Fibroblast of villous mesenchyme (primary cell): ENCODE measurements around the gene CXCR2. TPM values are rescaled to one million over a fixed set of nuclear protein-coding genes. Genes with fewer than 3 reads are reported as not detected.
"Not testable (repeated sequence)": the region's sequence is repeated elsewhere in the genome, so short reads cannot be mapped to it uniquely, and the experiment has no call there.

Source experiments
- DNase-seq: peaks from one replicate; pipeline ENCODE4 v3.0.0-alpha.2; 2010; ENCODE audit warnings: low read depth
- H3K4me3 ChIP-seq: 2 replicates; pipeline ENCODE4 v1.5.1; 2011; ENCODE audit warnings: low read depth, mild to moderate bottlenecking, low read length
- total RNA-seq: library from RNA; depleted of rRNA; stranded (reverse); fragments of >200 nt; gene quantifications from 2 replicates; pipeline ENCODE4 v1.2.3, GENCODE V29; 2012
- TF ChIP-seq, protein P1 (sequence below): IDR thresholded peaks from 2 replicates; pipeline ENCODE4 v1.5.1; 2012; ENCODE audit warnings: low read depth, mild to moderate bottlenecking, low read length; ENCODE audit not compliant: insufficient read depth

Gene CXCR2
- total RNA-seq, 1 donor = not detected

GRCh38 chr2:218097975-218098374 is 27.9 kb upstream of the CXCR2 start:
- no peak for DNase-seq
- H3K4me3 ChIP-seq = no peak overlapping the region
- TF ChIP-seq, protein P1, sequence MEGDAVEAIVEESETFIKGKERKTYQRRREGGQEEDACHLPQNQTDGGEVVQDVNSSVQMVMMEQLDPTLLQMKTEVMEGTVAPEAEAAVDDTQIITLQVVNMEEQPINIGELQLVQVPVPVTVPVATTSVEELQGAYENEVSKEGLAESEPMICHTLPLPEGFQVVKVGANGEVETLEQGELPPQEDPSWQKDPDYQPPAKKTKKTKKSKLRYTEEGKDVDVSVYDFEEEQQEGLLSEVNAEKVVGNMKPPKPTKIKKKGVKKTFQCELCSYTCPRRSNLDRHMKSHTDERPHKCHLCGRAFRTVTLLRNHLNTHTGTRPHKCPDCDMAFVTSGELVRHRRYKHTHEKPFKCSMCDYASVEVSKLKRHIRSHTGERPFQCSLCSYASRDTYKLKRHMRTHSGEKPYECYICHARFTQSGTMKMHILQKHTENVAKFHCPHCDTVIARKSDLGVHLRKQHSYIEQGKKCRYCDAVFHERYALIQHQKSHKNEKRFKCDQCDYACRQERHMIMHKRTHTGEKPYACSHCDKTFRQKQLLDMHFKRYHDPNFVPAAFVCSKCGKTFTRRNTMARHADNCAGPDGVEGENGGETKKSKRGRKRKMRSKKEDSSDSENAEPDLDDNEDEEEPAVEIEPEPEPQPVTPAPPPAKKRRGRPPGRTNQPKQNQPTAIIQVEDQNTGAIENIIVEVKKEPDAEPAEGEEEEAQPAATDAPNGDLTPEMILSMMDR = no peak

DNA sequence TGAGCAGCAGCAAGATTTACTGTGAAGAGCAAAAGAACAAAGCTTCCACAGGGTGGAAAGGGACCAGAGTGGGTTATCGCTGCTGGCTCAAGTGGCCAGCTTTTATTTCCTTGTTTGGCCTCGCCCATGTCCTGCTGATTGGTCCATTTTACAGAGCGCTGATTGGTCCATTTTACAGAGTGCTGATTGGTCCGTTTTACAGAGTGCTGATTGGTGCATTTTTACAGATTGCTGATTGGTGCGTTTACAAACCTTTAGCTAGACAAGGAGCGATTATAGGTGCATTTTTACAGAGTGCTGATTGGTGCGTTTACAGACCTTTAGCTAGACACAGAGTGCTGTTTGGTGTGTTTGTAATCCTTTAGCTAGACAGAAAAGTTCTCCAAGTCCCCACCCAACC is 17.0 kb upstream of the CXCR2 start:
- H3K4me3 ChIP-seq, DNase-seq: not testable (repeated sequence)

DNA sequence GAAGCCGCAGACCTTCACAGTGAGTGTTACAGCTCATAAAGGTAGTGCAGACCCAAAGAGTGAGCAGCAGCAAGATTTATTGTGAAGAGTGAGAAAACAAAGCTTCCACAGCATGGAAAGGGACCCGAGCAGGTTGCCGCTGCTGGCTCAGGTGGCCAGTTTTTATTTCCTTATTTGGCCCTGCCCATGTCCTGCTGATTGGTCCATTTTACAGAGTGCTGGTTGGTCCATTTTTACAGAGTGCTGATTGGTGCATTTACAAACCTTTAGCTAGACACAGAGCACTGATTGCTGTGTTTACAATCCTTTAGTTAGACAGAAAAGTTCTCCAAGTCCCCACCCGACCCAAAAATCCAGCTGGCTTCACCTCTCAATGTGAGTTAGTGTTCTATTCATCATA is 4.0 kb upstream of the CXCR2 start:
- not testable (repeated sequence) for H3K4me3 ChIP-seq, DNase-seq

DNA sequence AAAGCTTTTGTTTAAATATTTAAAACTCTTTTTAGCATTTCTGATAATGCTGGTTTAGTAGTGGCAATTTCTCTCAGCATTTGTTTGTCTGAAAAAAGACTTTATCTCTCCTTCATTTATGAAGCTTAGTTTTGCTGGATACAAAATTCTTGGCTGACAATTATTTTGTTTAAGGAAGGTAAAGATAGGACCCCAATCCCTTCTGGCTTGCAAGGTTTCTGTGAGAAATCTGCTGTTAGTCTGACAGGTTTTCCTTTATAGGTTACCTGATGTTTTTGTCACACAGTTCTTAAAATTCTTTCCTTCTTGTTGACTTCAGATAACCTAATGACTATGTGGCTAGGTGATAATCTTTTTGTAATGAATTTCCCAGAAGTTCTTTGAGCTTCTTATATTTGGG is 3.5 kb upstream of the CXCR2 start:
- not testable (repeated sequence) for DNase-seq, H3K4me3 ChIP-seq

DNA sequence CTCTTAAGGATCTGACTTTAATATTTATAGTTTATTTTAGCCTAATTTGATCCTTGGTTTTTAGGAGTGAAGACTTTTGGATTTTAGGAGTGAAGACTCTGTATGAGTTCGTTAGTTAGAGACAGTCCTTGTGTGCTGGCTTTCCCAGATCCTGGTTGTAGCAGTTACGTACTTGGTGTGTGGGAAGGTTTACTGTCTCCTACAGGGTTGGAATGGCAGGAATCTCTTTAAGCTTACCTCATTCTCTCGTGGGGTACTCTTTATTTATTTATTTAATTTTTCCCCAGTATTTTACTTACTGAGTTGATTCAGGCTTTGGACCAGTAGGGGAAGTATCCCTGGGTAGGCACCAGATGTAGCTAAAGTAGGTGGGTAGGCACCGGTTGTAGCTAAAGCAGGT is 1.8 kb upstream of the CXCR2 start:
- H3K4me3 ChIP-seq = no peak overlapping the region
- no peak for DNase-seq
- TF ChIP-seq, protein P1 = no peak

DNA sequence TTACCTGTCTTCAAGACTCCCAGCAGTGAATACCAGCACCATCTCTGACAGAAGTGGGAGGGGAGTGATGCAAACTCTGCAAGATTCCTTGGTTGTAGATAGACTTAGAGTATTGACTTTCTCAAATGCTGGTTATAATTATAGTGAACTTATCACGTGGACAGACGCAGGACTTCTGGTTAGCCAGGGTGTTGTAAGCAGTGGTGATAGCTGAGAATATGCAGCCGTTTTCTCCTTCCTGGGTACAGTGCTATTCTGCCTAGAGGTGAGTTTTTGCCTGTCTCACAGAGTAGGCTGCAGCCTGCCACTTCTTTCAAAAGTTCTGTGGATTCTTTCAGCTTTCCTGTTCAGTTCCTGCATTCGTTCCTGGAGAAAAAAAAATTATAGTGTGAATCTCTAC is 733 bp upstream of the CXCR2 start:
- H3K4me3 ChIP-seq = no peak overlapping the region
- TF ChIP-seq, protein P1 = no peak
- peak; percentile 18 for DNase-seq

DNA sequence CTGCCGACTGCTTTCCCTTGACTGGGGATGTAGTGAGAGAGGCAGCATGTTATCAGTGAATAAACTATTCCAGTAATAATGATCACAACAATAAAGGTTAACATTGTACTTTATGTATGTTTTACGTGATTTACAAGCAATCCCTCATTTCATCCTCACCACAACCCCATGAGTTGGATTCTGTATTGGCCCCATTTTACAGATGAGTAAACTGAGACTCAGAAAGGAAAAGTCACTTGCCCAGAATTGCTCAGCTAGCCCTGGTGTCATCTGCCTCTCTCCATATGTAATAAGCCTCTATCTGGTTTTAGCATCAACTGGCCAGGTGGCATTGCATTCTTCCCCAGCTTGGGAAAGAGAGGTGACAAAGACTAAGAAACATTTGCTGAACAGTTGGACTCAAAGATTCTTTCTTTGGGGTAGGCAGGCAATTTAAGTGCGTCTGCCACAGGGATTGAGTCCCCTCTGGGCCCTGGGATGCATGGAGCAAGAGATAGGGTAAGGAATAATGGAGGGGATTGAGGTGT is 2.2 kb downstream of the CXCR2 start:
- DNase-seq = no peak
- H3K4me3 ChIP-seq = no peak overlapping the region
- TF ChIP-seq, protein P1 = no peak

DNA sequence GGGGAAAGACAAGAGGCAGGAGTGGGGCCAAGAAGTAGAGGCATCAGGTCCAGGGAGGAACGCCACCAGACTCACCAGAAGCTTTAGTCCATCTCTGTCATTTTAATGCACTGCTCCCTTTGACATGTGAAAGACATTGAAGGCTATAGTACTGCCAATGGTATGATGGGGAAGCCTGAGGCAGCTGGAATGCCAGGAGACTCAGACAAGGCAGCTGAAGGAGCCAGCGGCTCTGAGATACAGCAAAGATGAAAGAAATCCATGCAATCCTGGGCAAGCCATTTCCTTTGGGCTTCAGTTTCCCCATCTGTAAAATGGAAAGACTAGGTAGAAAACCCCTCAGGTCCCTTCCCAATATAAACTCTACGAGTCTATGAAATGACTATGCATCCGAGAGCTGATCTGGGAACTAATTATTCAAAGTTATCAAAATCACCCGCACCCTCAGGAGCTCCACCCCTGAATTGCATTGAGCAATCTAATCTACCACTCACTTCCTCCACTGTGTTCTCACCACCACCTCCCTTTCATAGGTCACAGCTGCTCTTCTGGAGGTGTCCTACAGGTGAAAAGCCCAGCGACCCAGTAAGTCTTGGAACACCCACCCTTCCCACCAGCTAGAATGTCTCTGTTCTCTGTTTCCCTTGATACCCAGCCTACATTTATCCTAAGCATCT is 3.1 kb downstream of the CXCR2 start:
- DNase-seq = no peak
- no peak overlapping the region for H3K4me3 ChIP-seq
- TF ChIP-seq, protein P1 = no peak
